HUES6 (cell line): ENCODE measurements around the gene RAB7B.

ENCODE experiments used
- H3K27ac ChIP-seq: 2 replicates; pipeline ENCODE4 v1.7.0; 2013; ENCODE audit warnings: low read depth, mild to moderate bottlenecking, low read length, inconsistent platforms
- H3K27me3 ChIP-seq: 2 replicates; pipeline ENCODE4 v1.6.1; 2013; ENCODE audit warnings: low read length; ENCODE audit not compliant: control insufficient read depth, insufficient read depth
- H3K36me3 ChIP-seq: 2 replicates; pipeline ENCODE4 v1.6.1; 2013; ENCODE audit warnings: low read length; ENCODE audit not compliant: control insufficient read depth, insufficient read depth
- H3K4me1 ChIP-seq: 2 replicates; pipeline ENCODE4 v1.6.1; 2013; ENCODE audit warnings: low read length; ENCODE audit not compliant: control insufficient read depth, insufficient read depth
- H3K4me3 ChIP-seq: 2 replicates; pipeline ENCODE4 v1.5.1; 2013; ENCODE audit warnings: low read depth, low read length
- H3K9ac ChIP-seq: one replicate; pipeline ENCODE4 v1.6.1; 2013; ENCODE audit warnings: mild to moderate bottlenecking, low read length
- H3K9me3 ChIP-seq: 2 replicates; pipeline ENCODE4 v1.6.1; 2013; ENCODE audit warnings: low read depth, low read length; ENCODE audit not compliant: control insufficient read depth, insufficient read depth

RAB7B gene

GRCh38 chr1:205933671-205934618, 69.2 kb downstream of the RAB7B start:
- Histone ChIP-seq H3K27me3 (no peaks in the 10 kb centered on the region), H3K9ac (no peak overlapping the region), H3K27ac (no peak overlapping the region), H3K4me1 (peaks cover 17% of the 10 kb centered on the region), H3K9me3 (no peaks in the 10 kb centered on the region), H3K36me3 (no peaks in the 10 kb centered on the region), H3K4me3 (no peak overlapping the region)

GRCh38 chr1:205932776-205933175, 70.4 kb downstream of the RAB7B start:
- no peaks in the 10 kb centered on the region for H3K36me3 ChIP-seq
- no peak overlapping the region for H3K9ac ChIP-seq
- H3K27ac ChIP-seq = no peak overlapping the region
- H3K4me3 ChIP-seq = no peak overlapping the region
- peaks cover 16% of the 10 kb centered on the region for H3K4me1 ChIP-seq
- no peaks in the 10 kb centered on the region for H3K9me3 ChIP-seq
- no peaks in the 10 kb centered on the region for H3K27me3 ChIP-seq

GRCh38 chr1:205930799-205931281, 72.4 kb downstream of the RAB7B start:
- Histone ChIP-seq H3K36me3 (no peaks in the 10 kb centered on the region), H3K27me3 (no peaks in the 10 kb centered on the region), H3K9me3 (no peaks in the 10 kb centered on the region), H3K9ac (no peak overlapping the region), H3K4me1 (peaks cover 16% of the 10 kb centered on the region), H3K4me3 (no peak overlapping the region), H3K27ac (no peak overlapping the region)

- Histone ChIP-seq H3K9ac (no peak overlapping the region), H3K9me3 (no peaks in the 10 kb centered on the region), H3K27me3 (no peaks in the 10 kb centered on the region), H3K27ac (no peak overlapping the region), H3K4me1 (peaks cover 16% of the 10 kb centered on the region), H3K36me3 (no peaks in the 10 kb centered on the region), H3K4me3 (no peak overlapping the region)
Measured at GRCh38 chr1:205930195-205930577, 73.0 kb downstream of the RAB7B start.

- Histone ChIP-seq H3K27me3 (no peaks in the 10 kb centered on the region), H3K4me3 (no peak overlapping the region), H3K9me3 (no peaks in the 10 kb centered on the region), H3K4me1 (peaks cover 16% of the 10 kb centered on the region), H3K9ac (no peak overlapping the region), H3K36me3 (no peaks in the 10 kb centered on the region), H3K27ac (no peak overlapping the region)
Measured at GRCh38 chr1:205929496-205930194, 73.5 kb downstream of the RAB7B start.

GRCh38 chr1:205928317-205928716, 74.9 kb downstream of the RAB7B start:
- H3K4me1 ChIP-seq = peaks cover 7% of the 10 kb centered on the region
- H3K27ac ChIP-seq = no peak overlapping the region
- H3K36me3 ChIP-seq = no peaks in the 10 kb centered on the region
- H3K9ac ChIP-seq = no peak overlapping the region
- no peaks in the 10 kb centered on the region for H3K9me3 ChIP-seq
- H3K4me3 ChIP-seq = no peak overlapping the region
- no peaks in the 10 kb centered on the region for H3K27me3 ChIP-seq

GRCh38 chr1:205927676-205928075, 75.5 kb downstream of the RAB7B start:
- H3K4me3 ChIP-seq = no peak overlapping the region
- no peaks in the 10 kb centered on the region for H3K36me3 ChIP-seq
- no peaks in the 10 kb centered on the region for H3K9me3 ChIP-seq
- no peak overlapping the region for H3K9ac ChIP-seq
- no peak overlapping the region for H3K27ac ChIP-seq
- H3K27me3 ChIP-seq = no peaks in the 10 kb centered on the region
- peaks cover under 1% of the 10 kb centered on the region; the same call in 1 of the 2 replicates for H3K4me1 ChIP-seq

GRCh38 chr1:205927247-205927646, 75.9 kb downstream of the RAB7B start:
- no peaks in the 10 kb centered on the region for H3K36me3 ChIP-seq
- H3K9ac ChIP-seq = no peak overlapping the region
- H3K27me3 ChIP-seq = no peaks in the 10 kb centered on the region
- no peaks in the 10 kb centered on the region for H3K9me3 ChIP-seq
- no peaks in the 10 kb centered on the region for H3K4me1 ChIP-seq
- H3K4me3 ChIP-seq = no peak overlapping the region
- H3K27ac ChIP-seq = no peak overlapping the region
